ENCODE results near the gene DLEC1. TPM values are rescaled to one million over a fixed set of nuclear protein-coding genes. Genes with fewer than 3 reads are reported as not detected.

Gene DLEC1
- total RNA-seq, 1 experiment from 2014 or later, result 0.10 TPM

DNA sequence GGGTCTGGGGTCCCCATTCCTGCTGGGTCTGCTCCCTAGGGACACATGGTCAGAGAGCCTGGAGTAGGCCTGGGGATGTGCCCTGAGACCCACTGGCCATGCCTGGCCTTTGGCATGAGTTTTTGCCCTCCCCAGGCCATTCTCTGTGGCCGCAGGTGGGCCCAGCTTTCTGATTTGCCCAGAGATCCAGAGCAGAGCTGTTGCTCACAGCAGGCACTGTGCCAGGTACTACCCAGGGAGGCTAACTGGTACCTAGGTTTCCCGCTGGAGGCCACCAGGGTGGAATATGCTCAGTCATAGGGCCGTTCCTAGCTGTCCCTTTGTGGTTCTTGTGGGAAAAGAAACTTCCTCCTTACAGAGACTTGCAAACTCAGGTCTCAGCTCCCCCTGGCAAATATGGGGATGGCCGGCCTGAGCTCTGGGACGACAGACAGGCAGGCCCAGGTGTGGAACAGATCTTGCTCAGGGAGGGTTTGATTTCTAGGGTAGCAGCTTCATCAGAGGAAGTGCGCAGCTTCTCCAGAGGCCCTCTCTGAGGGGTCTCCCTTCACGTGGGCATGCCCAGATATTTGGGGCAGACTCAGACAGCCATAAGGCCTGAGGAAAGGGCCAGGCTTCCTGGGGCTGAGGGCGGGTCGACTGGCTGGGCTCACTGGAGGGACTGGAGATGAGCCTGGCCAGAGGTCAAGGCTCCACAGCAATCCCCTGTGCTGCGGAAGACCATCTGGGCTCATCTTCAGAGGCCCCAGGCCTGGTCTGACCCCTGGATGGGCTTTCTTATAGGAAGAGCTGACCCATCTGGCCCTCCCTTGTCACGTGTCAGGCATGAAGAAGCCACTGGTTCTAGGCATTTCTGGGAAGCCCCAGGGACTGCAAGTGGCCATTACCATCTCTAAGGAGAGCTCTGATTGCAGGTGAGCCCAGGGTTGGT, 69.9 kb downstream of the DLEC1 start:
- no peak for DNase-seq (ENCODE audit: low spot score)

DNA sequence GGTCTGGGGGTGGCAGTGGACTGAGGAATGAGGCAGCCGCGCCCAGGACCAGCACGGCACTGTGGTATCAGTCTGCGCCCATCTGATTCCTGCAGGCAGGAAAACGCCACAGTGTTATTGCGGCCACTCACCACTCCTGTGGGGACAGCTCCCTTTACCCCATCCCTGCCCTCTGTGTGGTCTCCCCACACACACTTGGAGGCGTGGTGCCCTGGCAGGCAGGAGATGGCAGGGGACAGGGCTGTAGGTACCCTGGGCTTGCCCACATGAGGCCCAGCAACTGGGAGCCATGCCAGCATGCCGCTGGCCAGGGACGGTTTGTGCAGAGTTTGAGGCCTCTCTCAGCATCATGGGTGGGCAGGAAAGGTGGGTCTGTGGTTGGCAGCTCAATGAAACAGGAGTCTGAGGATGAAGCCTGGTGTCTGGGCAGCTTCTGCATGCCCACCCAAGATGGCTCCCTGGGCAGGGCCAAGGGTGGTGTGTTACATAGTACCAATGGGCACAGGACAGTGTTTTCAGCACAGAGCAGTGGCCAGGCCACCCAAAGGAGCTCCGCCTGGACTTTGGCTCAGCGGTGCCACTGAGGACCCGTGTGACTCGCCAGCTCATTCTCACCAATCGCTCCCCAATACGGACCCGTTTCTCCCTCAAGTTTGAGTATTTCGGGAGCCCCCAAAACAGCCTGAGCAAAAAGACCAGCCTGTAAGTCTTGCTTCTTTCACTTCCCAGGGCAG, 70.7 kb downstream of the DLEC1 start:
- no peak for DNase-seq (ENCODE audit: low spot score)

DNA sequence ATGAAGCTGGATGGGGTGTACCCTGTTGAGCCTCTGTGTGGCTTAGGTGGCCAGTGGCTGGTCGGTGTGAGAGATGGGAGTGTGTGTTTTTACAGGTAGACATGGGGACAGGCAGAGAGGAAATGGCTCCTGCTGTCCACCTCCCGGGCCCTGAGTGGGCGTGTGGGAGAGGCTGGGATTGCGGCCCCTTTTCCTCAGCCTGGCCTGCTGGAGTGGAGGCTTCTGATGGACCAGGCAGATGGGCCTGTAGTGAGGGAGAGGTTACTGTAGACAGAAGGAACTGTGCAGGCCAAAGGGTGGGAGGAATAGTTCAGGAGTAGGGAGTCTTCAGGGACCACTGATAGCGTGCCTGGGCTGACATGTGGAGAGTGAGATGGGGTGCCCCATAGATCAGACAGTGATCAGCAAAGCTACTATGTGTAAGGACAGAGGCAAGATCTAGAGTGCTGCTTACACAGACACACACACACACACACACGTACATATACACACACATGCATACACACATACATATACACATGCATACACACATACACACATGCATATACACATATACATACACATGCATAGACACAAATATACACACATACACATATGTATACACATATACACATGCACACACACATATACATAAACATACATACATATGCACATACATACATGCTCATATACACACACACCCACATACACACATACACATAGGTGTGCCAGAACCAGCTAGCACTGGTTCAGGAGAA, 71.5 kb downstream of the DLEC1 start:
- no peak for DNase-seq (ENCODE audit: low spot score)

DNA sequence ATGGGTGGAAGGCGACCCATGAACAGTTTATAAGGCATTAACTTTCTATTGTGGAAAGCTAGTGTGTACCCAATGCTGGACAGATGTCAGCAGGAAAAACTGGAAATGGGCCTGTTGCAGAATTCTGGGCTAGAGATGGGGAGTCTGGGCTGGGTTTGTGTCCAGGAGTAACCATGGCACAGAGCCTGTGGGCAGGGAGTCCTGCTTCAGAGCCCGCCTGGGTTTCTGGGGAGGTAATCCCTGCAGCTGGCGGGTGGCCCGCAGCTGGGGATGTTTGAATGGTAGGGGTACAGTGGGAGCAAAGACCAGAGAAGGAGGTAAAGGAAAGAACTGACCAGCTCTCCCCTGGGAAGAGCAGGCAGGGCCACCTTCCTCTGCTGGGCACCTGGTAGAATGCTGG, 72.2 kb downstream of the DLEC1 start:
- DNase-seq (ENCODE audit: low spot score), result no peak

DNA sequence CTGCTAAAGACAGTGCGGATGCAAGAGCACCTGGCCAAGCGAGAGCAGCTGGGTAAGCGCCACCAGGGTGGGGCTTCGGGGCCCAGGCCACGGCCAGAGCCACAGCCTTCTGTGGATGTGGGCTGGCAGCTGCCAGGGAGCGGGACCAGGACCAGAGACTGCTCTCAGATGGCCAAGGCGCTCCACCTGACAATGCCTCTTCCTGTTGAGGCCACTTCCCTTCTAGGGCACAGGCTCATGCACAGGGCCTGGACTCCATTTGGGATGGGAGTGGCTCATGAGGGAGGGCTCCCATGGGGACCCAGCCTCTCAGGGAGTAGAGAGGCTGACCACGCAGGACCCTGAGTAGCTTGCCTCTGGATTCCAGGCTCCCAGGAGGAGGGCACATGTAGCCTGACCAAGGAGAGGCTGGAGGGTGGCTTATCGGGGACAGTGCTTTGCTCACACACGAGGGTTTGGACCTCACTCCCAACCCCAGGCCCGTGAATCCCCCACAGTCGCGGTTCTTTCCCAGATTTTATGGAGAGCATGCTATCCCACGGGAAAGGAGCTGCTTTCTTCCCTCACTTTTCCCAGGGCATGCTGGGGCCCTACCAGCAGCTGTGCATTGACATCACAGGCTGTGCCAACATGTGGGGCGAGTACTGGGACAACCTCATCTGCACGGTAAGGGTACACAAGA, 72.8 kb downstream of the DLEC1 start:
- DNase-seq (ENCODE audit: low spot score), result no peak

DNA sequence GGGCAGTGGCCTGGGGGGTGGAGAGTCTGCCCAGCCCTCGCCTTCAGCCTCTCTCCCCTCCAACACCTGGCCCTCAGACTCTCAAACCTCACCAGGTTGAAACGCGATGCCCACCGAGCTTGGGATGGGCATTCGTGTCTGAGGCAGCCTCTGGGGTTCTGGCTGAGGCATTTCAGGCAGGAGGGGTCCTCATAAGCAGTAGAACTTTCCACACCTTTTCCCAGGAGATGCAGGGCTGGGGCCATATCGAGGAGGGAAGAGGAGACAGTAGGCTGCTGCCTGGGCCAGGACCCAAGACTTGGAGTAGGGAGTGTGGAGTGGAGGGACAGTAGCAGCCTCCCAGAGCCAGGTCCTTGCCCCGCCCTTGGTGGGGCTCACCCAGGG, 73.4 kb downstream of the DLEC1 start:
- DNase-seq (ENCODE audit: low spot score), result no peak

DNA sequence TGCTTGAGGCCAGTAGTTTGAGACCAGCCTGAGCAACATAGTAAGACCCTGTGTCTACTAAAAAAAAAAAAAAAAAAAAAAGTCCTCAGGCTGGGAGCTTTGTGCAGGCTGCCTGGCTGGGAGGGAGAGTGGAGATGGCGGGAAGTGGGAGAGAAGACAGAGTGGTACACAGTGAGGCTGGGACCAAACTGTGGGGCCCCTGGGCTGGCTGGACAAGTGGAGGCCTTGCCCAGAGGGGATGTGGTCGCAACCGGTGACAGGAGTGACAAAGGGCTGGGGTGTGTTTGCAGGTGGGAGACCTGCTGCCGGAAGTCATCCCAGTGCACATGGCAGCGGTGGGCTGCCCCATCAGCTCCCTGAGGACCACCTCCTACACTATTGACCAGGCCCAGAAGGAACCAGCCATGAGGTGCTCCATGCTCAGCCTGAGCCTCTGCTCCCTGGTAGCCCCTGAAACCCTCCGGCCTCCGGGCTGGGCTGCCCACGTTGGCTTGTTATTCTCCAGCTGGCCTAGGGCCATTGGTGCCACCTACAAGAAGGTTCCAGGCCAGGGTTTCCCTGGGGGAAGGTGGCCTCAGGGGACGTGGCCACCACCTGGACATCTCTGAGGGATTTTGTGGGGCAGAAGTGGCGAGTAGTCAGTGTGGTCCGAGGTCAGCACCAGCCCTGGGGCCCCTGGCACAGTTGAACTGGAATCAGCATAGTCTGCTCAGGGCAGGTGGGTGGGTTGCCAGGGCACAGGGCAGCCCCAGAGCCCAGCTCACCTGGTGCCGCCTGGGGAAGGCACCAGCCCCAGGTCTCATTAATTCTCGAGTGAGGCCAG, 75.3 kb downstream of the DLEC1 start:
- no peak for DNase-seq (ENCODE audit: low spot score)

DNA sequence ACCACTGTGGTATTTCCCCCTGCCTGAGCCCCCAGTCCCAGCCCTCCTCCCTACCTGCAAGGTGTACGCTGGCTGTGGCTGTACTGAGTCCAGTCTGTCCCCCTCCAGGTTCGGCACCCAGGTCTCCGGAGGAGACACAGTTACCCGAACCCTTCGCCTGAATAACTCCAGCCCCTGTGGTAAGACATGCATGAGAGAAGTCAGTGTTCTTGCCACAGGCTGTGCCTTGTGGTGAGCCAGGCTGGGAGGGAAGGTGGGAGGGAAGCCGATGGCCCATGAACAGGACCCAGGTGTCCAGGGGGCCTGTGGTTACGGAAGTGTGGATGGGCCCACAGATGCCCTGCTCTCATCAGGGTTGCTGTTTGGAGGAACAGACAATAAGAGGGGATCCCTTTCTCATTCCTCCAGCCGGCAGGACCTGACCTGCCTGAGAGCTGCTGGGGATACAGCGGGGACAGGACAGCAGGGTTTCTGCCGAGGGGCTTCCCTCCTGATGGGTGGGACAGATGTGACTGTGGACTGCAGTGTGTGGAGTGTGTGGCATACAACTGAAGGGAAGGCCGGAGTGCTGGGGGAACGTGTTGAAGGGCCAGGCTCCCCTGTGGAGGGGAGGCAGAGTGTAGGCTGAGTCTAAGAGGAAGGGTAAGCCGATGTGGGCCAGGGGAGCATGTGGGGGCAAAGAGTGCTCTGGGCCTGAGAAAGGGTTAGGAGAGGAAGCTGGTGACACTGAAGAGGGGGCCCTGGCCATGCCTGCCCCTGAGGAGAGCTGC, 76.1 kb downstream of the DLEC1 start:
- no peak for DNase-seq (ENCODE audit: low spot score)

DNA sequence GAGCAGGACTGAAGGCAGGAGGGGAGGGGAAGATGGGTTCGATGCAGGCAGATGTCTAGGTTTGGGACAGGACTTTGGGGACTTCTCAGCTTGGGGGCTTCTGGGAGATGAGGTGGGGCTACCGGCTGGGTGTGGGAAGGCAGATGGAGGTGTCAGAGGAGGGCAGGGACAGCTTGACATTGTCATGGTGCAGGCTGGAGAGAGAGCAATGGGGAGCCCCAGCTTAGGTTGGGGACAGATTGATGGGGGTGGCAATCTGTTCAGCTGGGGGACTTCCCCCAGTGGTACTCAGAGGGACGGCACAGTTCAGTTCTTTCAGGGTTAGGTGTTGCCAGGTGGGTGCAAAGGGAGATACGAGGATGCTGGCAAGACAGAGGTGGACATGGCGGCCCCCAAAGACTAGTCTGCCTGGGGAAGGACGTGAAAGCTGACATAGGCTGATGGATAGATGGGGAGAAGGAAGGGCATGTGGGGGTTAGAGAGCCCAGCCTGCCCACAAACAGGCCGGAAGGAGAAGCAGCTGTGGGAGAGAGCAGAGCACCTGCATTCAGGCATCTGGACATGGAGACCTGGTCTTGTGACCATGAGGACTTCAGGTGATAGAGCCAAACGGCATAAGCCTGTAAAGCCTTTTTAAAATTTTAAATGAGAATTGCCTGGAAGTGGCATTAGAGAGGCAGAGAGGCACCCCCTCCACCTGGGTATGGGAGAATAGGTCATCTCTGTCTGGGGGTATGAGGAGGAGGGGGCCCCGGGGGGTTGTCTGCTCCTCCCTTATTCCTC, 76.8 kb downstream of the DLEC1 start:
- DNase-seq (ENCODE audit: low spot score), result no peak

DNA sequence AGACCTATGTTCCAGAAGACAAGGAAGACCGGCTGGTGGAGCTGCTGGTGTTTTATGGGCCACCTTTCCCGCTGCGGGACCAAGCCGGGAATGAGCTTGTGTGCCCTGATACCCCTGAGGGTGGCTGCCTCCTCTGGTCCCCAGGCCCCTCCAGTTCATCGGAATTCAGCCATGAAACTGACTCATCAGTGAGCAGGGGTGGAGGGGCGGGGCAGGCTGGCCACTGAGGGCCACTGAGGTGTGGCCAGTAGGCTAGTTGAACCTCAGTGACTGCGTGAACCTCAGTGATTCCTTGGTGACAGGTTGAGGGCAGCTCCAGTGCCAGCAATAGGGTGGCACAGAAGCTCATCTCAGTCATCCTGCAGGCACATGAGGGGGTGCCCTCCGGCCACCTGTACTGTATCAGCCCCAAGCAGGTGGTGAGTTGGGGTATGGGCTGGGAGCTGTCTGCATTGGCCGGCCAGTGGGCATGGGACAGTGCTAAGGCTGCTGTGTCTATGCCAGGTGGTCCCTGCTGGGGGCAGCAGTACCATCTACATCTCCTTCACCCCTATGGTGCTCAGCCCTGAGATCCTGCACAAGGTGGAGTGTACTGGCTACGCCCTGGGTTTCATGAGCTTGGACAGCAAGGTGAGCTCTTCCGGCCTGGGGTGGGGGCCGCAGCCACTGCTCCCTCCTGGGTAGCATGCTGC, 77.6 kb downstream of the DLEC1 start:
- DNase-seq (ENCODE audit: low spot score), result no peak

DNA sequence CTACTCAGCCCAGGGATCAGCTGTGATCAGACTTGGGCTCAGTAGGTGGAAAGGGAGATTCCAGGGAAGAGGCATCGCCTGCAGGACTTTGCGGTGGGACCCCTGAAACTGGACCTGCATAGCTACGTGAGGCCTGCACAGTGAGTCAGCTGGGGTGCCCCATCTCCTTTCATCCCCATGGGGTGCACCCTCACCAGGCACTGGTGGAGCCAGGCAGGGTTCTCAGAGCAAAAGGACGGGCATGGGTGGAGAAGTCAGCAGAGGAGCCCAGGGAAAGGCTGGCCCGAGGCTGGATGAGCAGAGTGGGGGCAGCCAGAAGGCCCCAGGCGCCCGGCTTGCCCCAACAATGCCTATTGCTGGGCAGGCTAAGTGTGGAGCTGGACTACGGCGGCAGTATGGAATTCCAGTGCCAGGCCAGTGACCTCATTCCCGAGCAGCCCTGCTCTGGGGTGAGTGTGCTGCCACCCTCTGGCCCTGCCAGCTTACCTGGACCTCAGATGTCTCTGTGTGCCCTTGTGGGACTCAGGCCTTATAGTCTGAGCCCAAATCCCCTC, 78.2 kb downstream of the DLEC1 start:
- no peak for DNase-seq (ENCODE audit: low spot score)

DNA sequence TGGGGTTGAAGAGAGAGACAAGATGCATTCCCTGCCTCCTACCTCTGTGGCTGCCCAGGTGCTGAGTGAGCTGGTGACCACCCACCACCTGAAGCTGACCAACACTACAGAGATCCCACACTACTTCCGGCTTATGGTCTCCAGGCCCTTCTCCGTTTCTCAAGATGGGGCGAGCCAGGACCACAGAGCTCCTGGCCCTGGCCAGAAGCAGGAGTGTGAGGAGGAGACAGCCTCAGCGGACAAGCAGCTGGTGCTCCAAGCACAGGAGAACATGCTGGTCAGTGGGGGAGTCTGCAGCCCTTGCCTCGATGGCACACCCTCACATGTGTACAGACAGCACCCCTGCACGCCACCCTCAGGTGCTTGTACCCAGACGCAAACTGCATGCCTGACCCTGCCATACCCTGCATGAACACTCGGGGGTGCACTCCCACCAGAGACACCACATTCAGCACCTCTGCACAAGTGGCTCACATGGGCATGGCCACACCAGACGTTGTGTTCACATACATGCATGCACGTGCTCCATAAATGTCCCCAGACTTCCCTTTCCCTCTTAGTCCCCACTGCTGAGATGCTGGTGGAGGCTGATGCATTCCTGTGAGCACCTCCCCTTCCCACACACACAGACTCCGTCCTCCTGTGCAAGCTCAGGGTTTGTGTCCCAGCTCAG, 78.9 kb downstream of the DLEC1 start:
- peak; percentile 48 for DNase-seq (ENCODE audit: low spot score)

DNA sequence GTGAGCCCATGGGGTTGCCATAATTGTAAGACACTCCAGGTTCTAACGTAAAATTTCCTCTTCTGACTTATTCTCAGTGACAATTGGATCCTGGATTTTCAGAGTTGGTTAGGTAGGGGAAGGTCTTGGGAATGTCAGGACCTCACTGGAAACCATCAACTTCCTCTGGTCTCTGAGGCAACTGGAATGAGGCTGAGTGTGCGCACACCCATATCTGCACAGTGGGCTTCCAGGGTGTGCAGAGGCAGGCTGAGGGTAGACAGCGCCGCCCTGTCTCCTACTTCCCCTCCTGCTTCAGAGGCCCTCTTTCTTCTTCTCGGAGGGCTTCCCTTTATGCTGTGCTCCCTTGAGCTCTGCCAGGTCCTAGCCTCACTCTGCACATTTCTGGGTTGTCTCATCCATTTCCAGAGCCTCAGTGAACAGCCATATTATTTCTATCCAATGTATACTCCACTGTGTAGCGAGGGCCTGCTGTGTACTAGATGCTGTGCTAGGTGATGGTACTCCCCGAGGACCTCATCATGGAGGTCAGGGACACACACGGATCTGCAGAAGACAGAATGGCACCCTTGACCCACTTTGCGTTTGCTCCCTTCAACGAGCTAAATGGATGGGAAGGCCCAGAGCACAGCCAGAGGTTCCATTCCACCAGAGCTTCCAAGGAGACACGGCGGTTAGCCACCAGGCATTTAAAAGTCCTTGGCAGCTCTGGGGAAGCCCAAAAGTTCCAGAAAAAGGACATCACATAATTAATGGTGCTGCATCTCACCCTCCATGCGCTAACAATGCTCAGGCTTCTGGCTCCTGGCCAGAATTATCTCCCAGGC, 79.6 kb downstream of the DLEC1 start:
- no peak for DNase-seq (ENCODE audit: low spot score)

DNA sequence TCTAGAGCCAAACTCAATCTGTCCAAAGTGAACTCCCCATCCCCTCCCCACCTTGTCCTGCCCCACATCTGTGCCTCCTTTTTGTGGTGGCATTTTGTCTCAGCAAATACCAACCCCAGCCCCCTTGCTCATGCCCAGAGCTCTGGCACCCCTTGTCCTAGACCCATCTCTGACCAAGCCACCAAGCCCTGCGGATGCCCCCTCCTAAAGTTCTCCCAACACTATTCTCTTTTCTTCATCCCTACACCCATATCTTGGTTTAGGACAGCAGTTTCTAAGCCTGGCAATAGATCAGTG, 80.2 kb downstream of the DLEC1 start:
- no peak for DNase-seq (ENCODE audit: low spot score)

DNA sequence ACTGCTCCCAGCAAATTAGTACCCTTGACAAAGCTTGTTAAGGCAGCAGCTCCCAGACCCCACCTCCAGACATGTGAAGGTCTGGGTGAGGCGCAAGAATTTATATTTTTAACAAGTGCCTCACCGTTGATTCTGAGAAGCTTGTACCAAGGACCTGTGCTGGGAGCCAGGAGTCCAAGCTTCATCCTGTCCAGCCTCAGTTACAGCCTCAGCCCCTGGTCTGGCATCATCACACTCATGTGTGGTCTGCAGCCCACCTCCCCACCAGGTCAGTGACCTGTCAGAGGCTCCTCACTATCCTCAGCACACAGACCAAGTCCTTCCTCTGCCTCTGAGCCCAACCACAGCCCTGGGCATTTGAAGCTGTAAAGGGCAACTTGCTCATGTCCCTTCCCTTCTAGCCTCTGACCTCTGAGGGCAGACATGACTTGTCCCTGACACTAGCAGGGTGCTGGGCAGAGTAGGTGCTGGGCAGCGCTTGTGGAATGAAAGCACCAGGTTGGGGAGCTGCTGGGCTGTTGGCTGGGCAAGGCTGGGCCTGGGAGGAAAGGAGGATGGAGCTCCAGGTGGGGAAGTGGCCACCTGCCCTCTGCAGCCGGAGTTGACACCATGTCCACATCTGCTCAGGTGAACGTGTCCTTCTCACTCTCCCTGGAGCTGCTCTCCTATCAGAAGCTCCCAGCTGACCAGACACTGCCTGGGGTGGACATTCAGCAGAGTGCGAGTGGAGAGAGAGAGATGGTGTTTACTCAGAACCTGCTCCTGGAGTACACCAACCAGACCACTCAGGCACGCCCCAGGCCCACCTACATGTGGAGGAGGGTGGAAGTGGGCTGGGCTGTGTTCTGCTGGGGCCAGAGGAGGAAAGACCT, 81.0 kb downstream of the DLEC1 start:
- no peak for DNase-seq (ENCODE audit: low spot score)
